IPS-18c (cell line): ENCODE data around the gene EFNB2.

Experiments
- H3K4me3 ChIP-seq: 2 replicates; pipeline ENCODE4 v1.7.0; 2013; ENCODE audit warnings: low read depth, mild to moderate bottlenecking, low read length, moderate library complexity; ENCODE audit not compliant: insufficient read depth
- H3K9me3 ChIP-seq: one replicate; pipeline ENCODE4 v1.6.1; 2013; ENCODE audit warnings: mild to moderate bottlenecking, low read length, moderate library complexity; ENCODE audit not compliant: control insufficient read depth, insufficient read depth

The EFNB2 gene

DNA sequence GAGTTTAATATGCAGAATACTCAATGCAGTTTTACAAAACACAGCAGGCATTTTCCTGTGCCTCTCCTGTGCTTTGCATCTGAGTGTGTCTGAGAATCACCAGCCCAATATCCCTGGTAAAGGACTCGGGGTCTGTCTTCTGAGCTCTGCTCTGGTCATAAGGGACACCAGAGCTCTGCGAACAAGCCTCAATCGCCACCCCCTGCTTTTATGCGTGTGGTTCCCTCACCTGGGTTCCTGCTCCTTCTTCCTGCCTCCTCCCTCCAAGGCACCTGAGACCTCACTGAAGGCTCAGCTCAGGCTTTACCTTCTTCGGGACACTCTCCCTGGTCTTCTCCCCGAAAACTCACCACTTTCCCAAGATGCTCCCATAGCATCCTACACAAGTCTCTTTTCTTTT, 84.5 kb downstream of the EFNB2 start:
- Histone ChIP-seq H3K4me3 (no peak overlapping the region), H3K9me3 (no peaks in the 10 kb centered on the region)

DNA sequence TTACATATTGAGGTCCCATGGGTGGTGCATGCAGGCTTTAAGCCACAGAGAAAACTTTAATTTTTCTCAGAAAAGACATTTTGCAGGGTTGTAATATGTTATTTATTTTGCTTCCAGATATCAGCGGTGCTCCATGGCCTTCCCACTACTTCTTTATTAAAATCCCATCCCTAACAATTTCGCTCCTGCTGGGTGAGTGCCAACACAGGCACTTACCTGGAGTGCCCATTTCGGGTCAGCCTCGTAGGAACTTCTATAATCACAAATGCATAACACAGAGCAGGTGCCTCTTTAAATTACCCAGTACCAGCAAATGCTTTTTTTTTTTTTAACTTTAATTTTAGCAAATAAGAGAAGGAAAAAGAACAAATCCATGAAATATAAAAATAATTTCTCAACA, 86.4 kb downstream of the EFNB2 start:
- no peaks in the 10 kb centered on the region for H3K9me3 ChIP-seq
- H3K4me3 ChIP-seq = no peak overlapping the region

DNA sequence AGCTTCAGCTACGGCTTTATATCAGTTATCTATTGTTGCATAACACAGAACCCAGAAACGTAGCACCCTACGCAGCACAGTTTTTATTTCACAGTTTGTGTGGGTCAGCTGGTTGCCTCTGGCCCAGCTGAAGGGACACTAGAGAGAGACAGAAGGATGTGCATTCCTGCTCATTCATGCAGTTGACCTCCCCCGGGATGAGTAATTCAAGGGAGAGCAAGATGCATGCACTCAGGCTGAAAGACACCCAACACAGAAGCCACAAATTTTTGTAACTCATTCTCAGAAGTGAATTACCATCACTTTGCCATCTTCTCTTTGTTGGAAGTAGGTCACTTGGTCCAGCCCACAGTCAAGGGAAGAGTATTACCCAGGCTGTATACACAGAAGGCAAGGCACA, 89.5 kb downstream of the EFNB2 start:
- Histone ChIP-seq H3K9me3 (no peaks in the 10 kb centered on the region), H3K4me3 (no peak overlapping the region)

DNA sequence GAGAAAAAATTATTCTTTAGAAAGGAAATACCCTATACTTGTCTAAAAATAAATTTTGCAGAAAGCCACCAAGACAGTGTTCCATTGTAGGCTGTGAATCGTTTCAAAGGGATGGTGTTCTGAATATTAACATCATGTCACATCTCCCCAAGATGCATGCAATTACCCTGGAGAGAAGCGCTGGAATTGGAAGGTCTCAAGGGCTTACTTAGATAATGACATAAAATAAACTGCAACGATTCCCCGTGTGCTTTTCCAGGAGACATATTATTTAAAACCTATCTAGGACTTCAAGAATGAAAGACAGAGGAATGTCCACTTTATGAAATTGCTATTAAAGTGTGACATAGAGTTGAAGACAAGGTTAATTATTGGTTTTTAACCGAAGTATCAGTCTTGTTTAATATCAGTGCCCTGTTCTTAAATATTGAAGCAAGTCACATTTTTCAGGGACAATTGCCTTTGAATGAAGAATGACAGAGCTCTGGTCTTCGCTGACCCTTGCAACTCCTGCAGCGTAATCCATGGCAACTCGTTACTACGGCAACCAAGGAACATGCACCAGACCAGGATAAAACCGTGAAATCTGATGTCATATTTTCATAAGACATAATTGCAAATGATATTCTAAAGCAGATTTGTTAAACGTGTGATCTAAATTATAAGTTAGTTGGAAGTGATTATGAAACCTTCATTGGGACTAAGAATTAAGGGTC, 91.7 kb downstream of the EFNB2 start:
- H3K4me3 ChIP-seq = no peak overlapping the region
- no peaks in the 10 kb centered on the region for H3K9me3 ChIP-seq

DNA sequence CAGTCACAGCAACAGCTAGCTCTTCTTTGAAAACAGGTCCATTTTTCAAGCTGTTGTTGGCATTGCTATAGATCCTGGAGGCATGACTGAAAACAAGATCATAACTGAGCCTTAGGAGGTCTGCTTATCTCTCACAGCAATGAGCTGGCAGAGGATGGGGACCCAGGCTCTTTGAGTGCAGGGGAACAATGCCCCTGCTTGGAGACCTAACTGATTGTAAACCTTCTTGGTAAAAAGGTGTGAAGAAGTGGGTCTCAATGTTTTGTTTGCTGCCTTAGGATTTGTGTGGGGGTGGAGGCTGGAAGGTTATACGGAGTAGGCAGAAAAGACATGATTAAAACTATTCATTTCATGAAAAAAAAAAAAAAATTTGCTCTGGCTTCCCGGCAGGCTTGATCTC, 94.6 kb downstream of the EFNB2 start:
- Histone ChIP-seq H3K4me3 (no peak overlapping the region), H3K9me3 (no peaks in the 10 kb centered on the region)
